ENCODE measurements around the gene SAMD1. TPM values are rescaled to one million over a fixed set of nuclear protein-coding genes. Genes with fewer than 3 reads are reported as not detected.

SAMD1 gene
- total and polyA plus RNA-seq, 2 of the 8 experiments (the other 6 are each of a cell fraction or from before 2014, with no cell fraction given), result 40.0 to 100 TPM

GRCh38 chr19:14072535-14073260 lies 17.9 kb downstream of the SAMD1 start, which contains the start of gene MISP3:
Gene MISP3, plus strand, starts transcription at chr19:14072786. Its CDS starts 524 bp downstream, at chr19:14073310.
- Histone ChIP-seq H3K14ac (ENCODE audit: insufficient read length) (no peak within 1 kb of the TSS), H3K4ac (replicated peaks; ENCODE audit: insufficient read length, low read depth, low read length) (no peak within 1 kb of the TSS), H3K79me1 (ENCODE audit: low read depth, low read length) (no peaks in the 10 kb centered on the region), H2BK15ac (ENCODE audit: low read length) (no peak within 1 kb of the TSS; the same call in none of the 2 replicates), H3K9me3 (ENCODE audit: insufficient read depth in 2 of 2, low read depth in 1 of 2, low read length in 1 of 2) (no peaks in the 10 kb centered on the region; a peak in 1 of 4 replicates), H3K18ac (ENCODE audit: extremely low read depth, low read length) (peak within 1 kb of the TSS; percentile 19; the same call in 1 of the 2 replicates), H3K4me1 (replicated peaks in 1 of 4; ENCODE audit: control insufficient read depth in 3 of 4, insufficient read depth in 4 of 4, low read length in 3 of 4) (peaks cover 0 to 15% (median 9%) of the 10 kb centered on the region in 4 experiments; a peak in 5 of 7 replicates), H3K27me3 (replicated peaks in 1 of 4; ENCODE audit: control insufficient read depth in 3 of 4, extremely low read depth in 1 of 4, insufficient read depth in 3 of 4, low read length in 3 of 4) (peaks cover 17 to 40% (median 32%) of the 10 kb centered on the region in 4 experiments), H3K4me3 (ENCODE audit: extremely low read depth in 1 of 4, insufficient read depth in 2 of 4, low read depth in 3 of 4, low read length in 4 of 4) (peak within 1 kb of the TSS; percentile 46 to 66 (median 50)), H2BK120ac (replicated peaks; ENCODE audit: low read depth, low read length) (no peak within 1 kb of the TSS), H4K8ac (ENCODE audit: extremely low read depth, insufficient read depth, low read length) (peak within 1 kb of the TSS; percentile 66), H3K23me2 (ENCODE audit: low read depth, low read length) (peaks cover 18% of the 10 kb centered on the region; the same call in 1 of the 2 replicates), H3K79me2 (ENCODE audit: control insufficient read depth in 1 of 2, insufficient read depth in 2 of 2, low read length in 2 of 2) (no peaks in the 10 kb centered on the region), H2BK20ac (ENCODE audit: low read length) (no peak within 1 kb of the TSS), H3K27ac (ENCODE audit: low read depth, low read length) (no peak within 1 kb of the TSS), H3K36me3 (ENCODE audit: control insufficient read depth in 2 of 4, insufficient read depth in 4 of 4, low read length in 3 of 4) (no peaks in the 10 kb centered on the region), H4K20me1 (replicated peaks in 1 of 2; ENCODE audit: control insufficient read depth in 1 of 2, insufficient read depth in 2 of 2, low read length in 2 of 2) (peaks cover 0 to 2% of the 10 kb centered on the region in 2 experiments), H2AK5ac (ENCODE audit: low read depth, low read length) (no peak within 1 kb of the TSS), H3K56ac (replicated peaks; ENCODE audit: insufficient read length, low read depth, low read length) (peak within 1 kb of the TSS; percentile 64), H3K9ac (replicated peaks in 1 of 4; ENCODE audit: extremely low read depth in 1 of 4, low read depth in 3 of 4, low read length in 3 of 4) (no peak within 1 kb of the TSS; a peak in 1 of 7 replicates), H2BK5ac (ENCODE audit: low read depth, low read length) (peak within 1 kb of the TSS; percentile 60; the same call in 1 of the 2 replicates), H3K23ac (ENCODE audit: insufficient read length) (no peak within 1 kb of the TSS), H4K91ac (replicated peaks; ENCODE audit: insufficient read length, low read length) (peak within 1 kb of the TSS; percentile 65), H4K5ac (ENCODE audit: insufficient read length, low read depth, low read length) (peak within 1 kb of the TSS; percentile 18), H2AFZ (ENCODE audit: low read length) (peak within 1 kb of the TSS; percentile 90; the same call in 1 of the 2 replicates), H3K4me2 (ENCODE audit: insufficient read depth in 1 of 2, low read depth in 2 of 2, low read length in 2 of 2) (peak within 1 kb of the TSS; percentile 57 to 98), H2BK12ac (ENCODE audit: low read depth, low read length) (peak within 1 kb of the TSS; percentile 50; the same call in 1 of the 2 replicates)
- ChIA-PET CTCF (ENCODE audit: partially characterized antibody) (interaction anchor here (0.6 to 7.0 kb wide), 27 partner anchors 10 to 275 kb away, joined by 3 to 103 read pairs (median 6); partner anchors contain the start of genes BRME1, C19orf67, CC2D1A and IL27RA), POLR2A (ENCODE audit: partially characterized antibody) (interaction anchor here (1.0 to 2.6 kb wide), 4 partner anchors 7 to 191 kb away, joined by 3 to 10 read pairs (median 4); partner anchors contain the start of gene ASF1B)
- 10% methylated on average over 29 of the region's 51 CpGs; no CpG with 5 or more reads in 1 of the 2 experiments for WGBS, 2 experiments (ENCODE audit: extremely low coverage in 1 of 2, insufficient coverage in 1 of 2, insufficient read length in 1 of 2, insufficient replicate concordance in 2 of 2, low coverage in 1 of 2, low lambda C conversion rate in 2 of 2, missing lambda C conversion rate in 1 of 2)
- DNase-seq (ENCODE audit: low read depth in 1 of 2, low spot score in 2 of 2) (no peak), FAIRE-seq (no peak)
- TF ChIP-seq CTCF (IDR thresholded peaks at IDR 0.05; ENCODE audit: control extremely low read depth in 1 of 3, insufficient read depth in 1 of 3, low read depth in 1 of 3, low read length in 3 of 3), result no peak
- no peak for TF ChIP-seq CBX8 (IDR thresholded peaks at IDR 0.05; ENCODE audit: borderline replicate concordance, low read depth, low read length)
- no peak for TF ChIP-seq POLR2AphosphoS5 (IDR thresholded peaks at IDR 0.05; ENCODE audit: low read depth, low read length)
- TF ChIP-seq RNF2 (IDR thresholded peaks at IDR 0.05; ENCODE audit: borderline replicate concordance, low read depth, low read length, missing control alignments, poor library complexity, severe bottlenecking), result peak; percentile 58
- peak; percentile 56 for TF ChIP-seq EZH2 (IDR thresholded peaks at IDR 0.05; ENCODE audit: low read depth, low read length, severe bottlenecking)
